ENCODE data around the gene ZBTB16.

DNA sequence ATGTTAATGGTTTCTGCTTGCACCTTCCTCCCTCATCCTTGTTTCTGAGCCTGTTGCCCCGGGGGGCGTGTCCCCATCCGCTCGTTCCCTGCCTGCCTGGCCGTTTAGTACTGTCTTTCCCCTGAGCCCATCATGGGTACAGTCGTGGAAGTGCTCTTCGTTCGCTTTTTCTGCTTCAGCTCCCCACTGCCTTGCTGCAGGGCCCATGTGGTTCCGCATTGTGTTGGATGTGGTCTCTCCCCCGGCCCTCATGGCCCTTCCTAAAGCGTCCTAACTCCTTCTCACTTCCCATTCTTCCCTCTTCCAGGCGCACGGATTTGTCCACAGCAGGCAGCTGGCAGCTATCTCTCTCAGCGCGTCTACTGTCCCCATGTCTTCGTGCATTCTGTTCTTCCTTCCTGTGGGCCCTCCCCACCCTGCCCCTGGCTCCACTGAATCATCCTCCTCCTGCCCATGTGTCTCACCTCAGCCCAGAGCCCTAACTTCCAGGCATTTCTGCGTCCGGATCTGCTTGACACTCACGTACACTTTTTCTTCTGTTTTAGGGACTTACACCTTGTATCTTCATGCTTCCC is 98.1 kb downstream of the ZBTB16 start:
- TF ChIP-seq, protein P1, sequence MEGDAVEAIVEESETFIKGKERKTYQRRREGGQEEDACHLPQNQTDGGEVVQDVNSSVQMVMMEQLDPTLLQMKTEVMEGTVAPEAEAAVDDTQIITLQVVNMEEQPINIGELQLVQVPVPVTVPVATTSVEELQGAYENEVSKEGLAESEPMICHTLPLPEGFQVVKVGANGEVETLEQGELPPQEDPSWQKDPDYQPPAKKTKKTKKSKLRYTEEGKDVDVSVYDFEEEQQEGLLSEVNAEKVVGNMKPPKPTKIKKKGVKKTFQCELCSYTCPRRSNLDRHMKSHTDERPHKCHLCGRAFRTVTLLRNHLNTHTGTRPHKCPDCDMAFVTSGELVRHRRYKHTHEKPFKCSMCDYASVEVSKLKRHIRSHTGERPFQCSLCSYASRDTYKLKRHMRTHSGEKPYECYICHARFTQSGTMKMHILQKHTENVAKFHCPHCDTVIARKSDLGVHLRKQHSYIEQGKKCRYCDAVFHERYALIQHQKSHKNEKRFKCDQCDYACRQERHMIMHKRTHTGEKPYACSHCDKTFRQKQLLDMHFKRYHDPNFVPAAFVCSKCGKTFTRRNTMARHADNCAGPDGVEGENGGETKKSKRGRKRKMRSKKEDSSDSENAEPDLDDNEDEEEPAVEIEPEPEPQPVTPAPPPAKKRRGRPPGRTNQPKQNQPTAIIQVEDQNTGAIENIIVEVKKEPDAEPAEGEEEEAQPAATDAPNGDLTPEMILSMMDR (IDR thresholded peaks at IDR 0.05; ENCODE audit: low read length), result no peak
- TF ChIP-seq EZH2 (optimal IDR thresholded peaks at IDR 0.05; ENCODE audit: low read depth, low read length), result no peak
- no peak for TF ChIP-seq EZH2phosphoT487 (IDR thresholded peaks at IDR 0.05; ENCODE audit: low read length)

All from MM.1S (cell line).